IMR-90 (cell line): ENCODE measurements around the gene PARP11. TPM values are rescaled to one million over a fixed set of nuclear protein-coding genes. Genes with fewer than 3 reads are reported as not detected.

ENCODE experiments used
- ATAC-seq: fragments of 200-7000 bp; cut with Tn5 transposase; 2 replicates; pipeline ENCODE4 v1.9.1; 2020; ENCODE audit warnings: low read depth, mild to moderate bottlenecking, moderate library complexity
- BruUV-seq: library from RNA; stranded (reverse); fragments of 400-500 nt; replicated peaks from 2 replicates; lab custom pipeline; 2021; lab: Mats Ljungman, UMichigan
- CTCF ChIA-PET: fragments of 300-600 bp; formaldehyde crosslinking; extraction: SDS; loops from one replicate; lab custom pipeline; 2021; ENCODE audit warnings: antibody characterized with exemption; lab: Yijun Ruan, JAX
- POLR2A ChIA-PET: fragments of 300-600 bp; sonication (Branson Sonifier 250); formaldehyde crosslinking; loops from one replicate; lab custom pipeline; 2022; ENCODE audit warnings: antibody characterized with exemption; ENCODE audit not compliant: unreplicated experiment; lab: Charles Lee
- DNase-seq: peaks from one replicate; pipeline ENCODE4 v3.0.0; 2013
- H2AFZ ChIP-seq: replicated peaks from 2 replicates; pipeline ENCODE3; 2013; ENCODE audit warnings: low read length, mild to moderate bottlenecking; ENCODE audit not compliant: poor library complexity
- H2AK5ac ChIP-seq: 2 replicates; pipeline ENCODE4 v1.6.1; 2013; ENCODE audit warnings: low read depth, low read length, inconsistent platforms
- H2AK9ac ChIP-seq: replicated peaks from 2 replicates; pipeline ENCODE3; 2013; ENCODE audit warnings: mild to moderate bottlenecking, low read depth, low read length, moderate library complexity; ENCODE audit not compliant: poor library complexity
- H2BK120ac ChIP-seq: 2 replicates; pipeline ENCODE4 v1.6.1; 2013; ENCODE audit warnings: low read depth, low read length, inconsistent platforms
- H2BK15ac ChIP-seq: 3 replicates; pipeline ENCODE4 v1.6.1; 2013; ENCODE audit warnings: low read depth, low read length, inconsistent platforms
- H2BK20ac ChIP-seq: 2 replicates; pipeline ENCODE4 v1.6.1; 2013; ENCODE audit warnings: low read depth, mild to moderate bottlenecking, inconsistent platforms, low read length, moderate library complexity
- H2BK5ac ChIP-seq: 2 replicates; pipeline ENCODE4 v1.6.1; 2013; ENCODE audit warnings: mild to moderate bottlenecking, low read depth, low read length, inconsistent platforms; ENCODE audit not compliant: poor library complexity, severe bottlenecking
- H3K14ac ChIP-seq: replicated peaks from 2 replicates; pipeline ENCODE4 v1.6.1; 2013; ENCODE audit warnings: low read depth, low read length, inconsistent platforms
- H3K18ac ChIP-seq: 2 replicates; pipeline ENCODE4 v1.6.1; 2013; ENCODE audit warnings: low read depth, low read length, control low read depth
- H3K23ac ChIP-seq: 2 replicates; pipeline ENCODE4 v1.6.1; 2013; ENCODE audit warnings: low read depth, low read length, inconsistent platforms
- H3K27ac ChIP-seq: 2 replicates; pipeline ENCODE4 v1.5.1; 2013; ENCODE audit warnings: mild to moderate bottlenecking, control low read depth, low read length; ENCODE audit not compliant: insufficient read depth
- H3K27me3 ChIP-seq: 2 replicates; pipeline ENCODE4 v1.6.1; 2013; ENCODE audit warnings: low read length; ENCODE audit not compliant: control insufficient read depth, insufficient read depth
- H3K36me3 ChIP-seq: 2 replicates; pipeline ENCODE4 v1.6.1; 2013; ENCODE audit warnings: low read length, mixed read lengths; ENCODE audit not compliant: control insufficient read depth, insufficient read depth
- H3K4ac ChIP-seq: 2 replicates; pipeline ENCODE4 v1.6.1; 2013; ENCODE audit warnings: low read depth, low read length, inconsistent platforms
- H3K4me1 ChIP-seq: 2 replicates; pipeline ENCODE4 v1.6.1; 2013; ENCODE audit warnings: low read length, mixed read lengths; ENCODE audit not compliant: control insufficient read depth, insufficient read depth
- H3K4me2 ChIP-seq: 2 replicates; pipeline ENCODE4 v1.6.1; 2013; ENCODE audit warnings: low read depth, mild to moderate bottlenecking, control low read depth, low read length, moderate library complexity
- H3K4me3 ChIP-seq: 2 replicates; pipeline ENCODE4 v1.5.1; 2013; ENCODE audit warnings: low read depth, mild to moderate bottlenecking, control low read depth, low read length, moderate library complexity; ENCODE audit not compliant: insufficient read depth
- H3K56ac ChIP-seq: 2 replicates; pipeline ENCODE4 v1.6.1; 2013; ENCODE audit warnings: low read length, inconsistent platforms; ENCODE audit not compliant: insufficient read depth; ENCODE audit errors: extremely low read depth
- H3K79me1 ChIP-seq, 2 experiments: 2 replicates each; pipeline ENCODE4 v1.6.1; 2013; ENCODE audit warnings: low read length in 2 of 2, inconsistent platforms in 1 of 2, low read depth in 1 of 2
- H3K9ac ChIP-seq: 2 replicates; pipeline ENCODE4 v1.6.1; 2013; ENCODE audit warnings: low read depth, low read length, control low read depth
- H3K9me1 ChIP-seq: 2 replicates; pipeline ENCODE4 v1.6.1; 2013; ENCODE audit warnings: low read length, inconsistent platforms; ENCODE audit not compliant: insufficient read depth
- H3K9me3 ChIP-seq: 2 replicates; pipeline ENCODE4 v1.6.1; 2013; ENCODE audit warnings: low read length; ENCODE audit not compliant: control insufficient read depth, insufficient read depth
- H4K20me1 ChIP-seq: 2 replicates; pipeline ENCODE4 v1.6.1; 2013; ENCODE audit warnings: low read length, inconsistent platforms; ENCODE audit not compliant: insufficient read depth
- H4K5ac ChIP-seq: 2 replicates; pipeline ENCODE4 v1.6.1; 2013; ENCODE audit warnings: mild to moderate bottlenecking, low read depth, low read length, control low read depth
- H4K8ac ChIP-seq, 2 experiments: 2 replicates each; pipeline ENCODE4 v1.6.1; 2013; ENCODE audit warnings: low read depth in 2 of 2, low read length in 2 of 2, control low read depth in 1 of 2, inconsistent platforms in 1 of 2
- H4K91ac ChIP-seq: 2 replicates; pipeline ENCODE4 v1.6.1; 2013; ENCODE audit warnings: low read depth, low read length, inconsistent platforms; ENCODE audit not compliant: insufficient read depth
- CEBPB ChIP-seq: IDR thresholded peaks from 2 replicates; pipeline ENCODE4 v1.6.1; 2012; ENCODE audit warnings: low read depth, low read length, improper control_type of control experiment
- FOS ChIP-seq: fragments of 150-350 bp; IDR thresholded peaks from 2 replicates; pipeline ENCODE4 v1.6.1; 2016; ENCODE audit warnings: low read depth, low read length
- RAD21 ChIP-seq: IDR thresholded peaks from 2 replicates; pipeline ENCODE4 v1.6.1; 2012; ENCODE audit warnings: low read length, improper control_type of control experiment
- WGBS, 2 experiments: methylation state at CpG; one replicate each; pipeline versions ENCODE4 v1.1.5 to v1.1.7; 2013; ENCODE audit warnings: missing lambda C conversion rate in 2 of 2; ENCODE audit not compliant: insufficient read length in 1 of 2; ENCODE audit errors: extremely low coverage in 2 of 2; 5-methylcytosine and 5-hydroxymethylcytosine counted together
- dilution Hi-C: fragments of 300-500 bp; cut with HindIII; formaldehyde crosslinking; loops from one replicate; pipeline ENCODE4 v1.14.3; 2018; ENCODE audit warnings: low sequenced_read_pairs; ENCODE audit not compliant: unreplicated experiment
- in situ Hi-C: fragments of 300-500 bp; cut with MboI; formaldehyde crosslinking; loops from 3 replicates; pipeline ENCODE4 v1.14.3; 2019; ENCODE audit warnings: low sequenced_read_pairs, inconsistent platforms, mixed read lengths
- intact Hi-C: fragments of 100-400 bp; cut with micrococcal nuclease; formaldehyde crosslinking; loops from 2 replicates; pipeline ENCODE4 v1.10.0; 2022
- polyA plus RNA-seq, 3 experiments: library from polyadenylated mRNA; depleted of rRNA; stranded (reverse); fragments of >200 nt; gene quantifications; 2 replicates each; pipeline ENCODE4 v1.2.3, GENCODE V29; 2012; ENCODE audit warnings: low replicate concordance in 1 of 3
- total RNA-seq: library from RNA; depleted of rRNA; stranded (reverse); fragments of >200 nt; gene quantifications from 2 replicates; pipeline ENCODE4 v1.2.3, GENCODE V29; 2012
- TF ChIP-seq, protein P1 (sequence below): fragments of 150-350 bp; IDR thresholded peaks from 2 replicates; pipeline ENCODE4 v1.6.1; 2016; ENCODE audit warnings: low read depth, mild to moderate bottlenecking, low read length, moderate library complexity, borderline replicate concordance

PARP11 gene
- total and polyA plus RNA-seq, 2 of the 4 experiments (the other 2 are of a cell fraction): 1.8 to 3.0 TPM

DNA sequence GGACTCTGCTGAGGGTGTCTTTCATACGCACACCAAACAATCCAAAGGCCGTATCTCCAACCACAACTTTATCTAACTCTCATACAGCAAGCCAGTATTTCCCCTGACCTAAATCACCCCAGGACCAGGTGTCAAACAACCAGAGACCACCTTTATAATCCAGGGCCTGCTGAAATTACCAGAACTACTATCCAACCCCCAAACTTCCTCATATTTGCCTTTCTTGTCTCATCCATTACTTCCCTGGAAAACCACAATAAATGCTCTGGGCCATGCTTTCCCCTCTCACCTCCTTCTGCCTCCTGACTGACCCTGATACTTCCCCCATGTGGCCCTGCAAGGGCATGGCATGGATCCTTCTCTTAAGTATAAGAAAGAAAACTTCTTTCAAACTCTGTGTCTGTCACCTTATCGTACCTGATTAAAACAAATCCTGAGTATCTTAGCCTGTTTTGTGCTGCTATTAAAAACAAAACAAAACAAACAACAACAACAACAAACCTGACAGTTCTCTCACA lies 75.6 kb downstream of the PARP11 start:
- H3K14ac ChIP-seq: no peak overlapping the region
- H3K4me3 ChIP-seq: no peak overlapping the region
- no peak overlapping the region for H2AK9ac ChIP-seq
- intact Hi-C loops: no loop called here
- no peak overlapping the region for H2AFZ ChIP-seq
- DNase-seq (no peak), ATAC-seq (no peak)
- in situ Hi-C loops: loop anchor here (10.0 kb wide), 1 partner anchor 483 kb away; no protein-coding TSS in a partner anchor
- H3K23ac ChIP-seq: no peak overlapping the region
- H4K20me1 ChIP-seq: no peaks in the 10 kb centered on the region
- no peaks in the 10 kb centered on the region for H3K4me1 ChIP-seq
- H3K9ac ChIP-seq: no peak overlapping the region
- H3K56ac ChIP-seq: no peak overlapping the region
- H3K36me3 ChIP-seq: no peaks in the 10 kb centered on the region
- BruUV-seq: no TSS peak
- no peak overlapping the region for H2BK15ac ChIP-seq
- H2BK5ac ChIP-seq: no peak overlapping the region
- 100% methylated on average over 1 of the region's 3 CpGs; no CpG with 5 or more reads in 1 of the 2 experiments for WGBS, 2 experiments
- dilution Hi-C loops: no loop called here
- no peak overlapping the region for H3K18ac ChIP-seq
- H3K27me3 ChIP-seq: no peaks in the 10 kb centered on the region
- no peak overlapping the region for H2BK120ac ChIP-seq
- no peak overlapping the region for H3K27ac ChIP-seq
- no peaks in the 10 kb centered on the region for H3K9me3 ChIP-seq
- H3K4ac ChIP-seq: no peak overlapping the region
- no peak for TF ChIP-seq FOS
- TF ChIP-seq, protein P1, sequence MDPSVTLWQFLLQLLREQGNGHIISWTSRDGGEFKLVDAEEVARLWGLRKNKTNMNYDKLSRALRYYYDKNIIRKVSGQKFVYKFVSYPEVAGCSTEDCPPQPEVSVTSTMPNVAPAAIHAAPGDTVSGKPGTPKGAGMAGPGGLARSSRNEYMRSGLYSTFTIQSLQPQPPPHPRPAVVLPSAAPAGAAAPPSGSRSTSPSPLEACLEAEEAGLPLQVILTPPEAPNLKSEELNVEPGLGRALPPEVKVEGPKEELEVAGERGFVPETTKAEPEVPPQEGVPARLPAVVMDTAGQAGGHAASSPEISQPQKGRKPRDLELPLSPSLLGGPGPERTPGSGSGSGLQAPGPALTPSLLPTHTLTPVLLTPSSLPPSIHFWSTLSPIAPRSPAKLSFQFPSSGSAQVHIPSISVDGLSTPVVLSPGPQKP: no peak
- no peak for TF ChIP-seq RAD21
- TF ChIP-seq CEBPB: no peak
- H4K5ac ChIP-seq: no peak overlapping the region
- no peaks in the 10 kb centered on the region for H3K9me1 ChIP-seq
- no peak overlapping the region for H4K8ac ChIP-seq
- H3K4me2 ChIP-seq: no peak overlapping the region
- POLR2A ChIA-PET: no interaction called here
- CTCF ChIA-PET: no interaction called here
- no peak overlapping the region for H2BK20ac ChIP-seq
- no peak overlapping the region for H4K91ac ChIP-seq
- no peaks in the 10 kb centered on the region for H3K79me1 ChIP-seq
- H2AK5ac ChIP-seq: no peak overlapping the region
